CD14-positive monocyte (primary cell): Measurements from ENCODE around the gene IFIT5. TPM values are rescaled to one million over a fixed set of nuclear protein-coding genes. Genes with fewer than 3 reads are reported as not detected.

Source experiments
- DNase-seq, 3 donors: peaks; one replicate each; pipeline ENCODE4 v3.0.0-alpha.2; 2011 to 2022
- H2AFZ ChIP-seq: 2 replicates; pipeline ENCODE4 v1.6.0; 2012; ENCODE audit warnings: mild to moderate bottlenecking, low read depth, low read length, inconsistent platforms; ENCODE audit not compliant: insufficient read depth, poor library complexity, severe bottlenecking
- H3K27ac ChIP-seq, 2 donors: 1 replicate in 1 of 2; 2 replicates in 1 of 2; pipeline ENCODE4 v1.5.1; 2012 to 2013; ENCODE audit warnings: low read length in 2 of 2, control low read depth in 1 of 2, inconsistent platforms in 1 of 2, low read depth in 1 of 2, mild to moderate bottlenecking in 1 of 2
- H3K27me3 ChIP-seq, 2 donors: one replicate each; pipeline versions ENCODE4 v1.6.0 to v1.6.1; 2011 to 2013; ENCODE audit warnings: low read length in 2 of 2; ENCODE audit not compliant: control insufficient read depth in 2 of 2, insufficient read depth in 2 of 2
- H3K36me3 ChIP-seq, 2 donors: replicated peaks in 1 of 2; 1 replicate in 1 of 2; 2 replicates in 1 of 2; pipeline versions ENCODE4 v1.5.1 to v1.6.1; 2012 to 2013; ENCODE audit warnings: low read length in 2 of 2, control low read depth in 1 of 2, inconsistent platforms in 1 of 2, mild to moderate bottlenecking in 1 of 2; ENCODE audit not compliant: insufficient read depth in 2 of 2, control insufficient read depth in 1 of 2
- H3K4me1 ChIP-seq, 2 donors: 1 replicate in 1 of 2; 2 replicates in 1 of 2; pipeline versions ENCODE4 v1.5.1 to v1.6.1; 2012 to 2013; ENCODE audit warnings: low read length in 2 of 2, control low read depth in 1 of 2, inconsistent platforms in 1 of 2, mild to moderate bottlenecking in 1 of 2, moderate library complexity in 1 of 2; ENCODE audit not compliant: insufficient read depth in 2 of 2, control insufficient read depth in 1 of 2
- H3K4me2 ChIP-seq: replicated peaks from 2 replicates; pipeline ENCODE3; 2012; ENCODE audit warnings: low read length, moderate library complexity, mild to moderate bottlenecking; ENCODE audit not compliant: poor library complexity, severe bottlenecking; ENCODE audit errors: extremely low read depth
- H3K4me3 ChIP-seq, 3 experiments: fragments of 200-600 bp in 1 of 3; sonication (generic) in 1 of 3; replicated peaks in 1 of 3; 1 replicate in 2 of 3; 2 replicates in 1 of 3; pipeline ENCODE4 v1.5.1; 2011 to 2013; ENCODE audit warnings: low read length in 3 of 3, mild to moderate bottlenecking in 3 of 3, control low read depth in 2 of 3, low read depth in 2 of 3, inconsistent platforms in 1 of 3, moderate library complexity in 1 of 3
- H3K79me2 ChIP-seq: 2 replicates; pipeline ENCODE4 v1.6.0; 2012; ENCODE audit warnings: mild to moderate bottlenecking, control low read depth, inconsistent platforms, low read length, moderate library complexity; ENCODE audit not compliant: insufficient read depth
- H3K9ac ChIP-seq: 2 replicates; pipeline ENCODE4 v1.6.0; 2017; ENCODE audit warnings: low read length, mild to moderate bottlenecking; ENCODE audit not compliant: insufficient read depth, poor library complexity, severe bottlenecking
- H3K9me3 ChIP-seq, 2 donors: replicated peaks in 1 of 2; 1 replicate in 1 of 2; 2 replicates in 1 of 2; pipeline versions ENCODE4 v1.5.1 to v1.6.1; 2012 to 2013; ENCODE audit warnings: low read length in 2 of 2, control low read depth in 1 of 2; ENCODE audit not compliant: control insufficient read depth in 1 of 2, insufficient read depth in 1 of 2
- H4K20me1 ChIP-seq: 2 replicates; pipeline ENCODE4 v1.6.0; 2012; ENCODE audit warnings: mild to moderate bottlenecking, low read length, control low read depth, moderate library complexity; ENCODE audit not compliant: insufficient read depth
- H3K27ac Mint-ChIP-seq, 7 donors: one replicate each; pipeline ENCODE4 v1.8.0; 2020; ENCODE audit warnings: mild to moderate bottlenecking in 7 of 7, mixed read lengths in 7 of 7, moderate library complexity in 6 of 7, inconsistent platforms in 2 of 7
- H3K27me3 Mint-ChIP-seq, 3 donors: one replicate each; pipeline ENCODE4 v1.8.0; 2021 to 2022; ENCODE audit warnings: low read depth in 3 of 3, mild to moderate bottlenecking in 3 of 3, mixed read lengths in 3 of 3, moderate library complexity in 3 of 3, inconsistent platforms in 1 of 3
- H3K36me3 Mint-ChIP-seq, 2 donors: one replicate each; pipeline ENCODE4 v1.8.0; 2020; ENCODE audit warnings: mixed read lengths in 2 of 2, inconsistent platforms in 1 of 2, mild to moderate bottlenecking in 1 of 2
- H3K4me1 Mint-ChIP-seq: one replicate; pipeline ENCODE4 v1.8.0; 2020; ENCODE audit warnings: mild to moderate bottlenecking, mixed read lengths
- H3K4me3 Mint-ChIP-seq, 2 donors: one replicate each; pipeline ENCODE4 v1.8.0; 2020; ENCODE audit warnings: mild to moderate bottlenecking in 2 of 2, mixed read lengths in 2 of 2, moderate library complexity in 1 of 2
- H3K9me3 Mint-ChIP-seq, 7 donors: one replicate each; pipeline ENCODE4 v1.8.0; 2020 to 2022; ENCODE audit warnings: mixed read lengths in 7 of 7, mild to moderate bottlenecking in 6 of 7, moderate library complexity in 6 of 7, inconsistent platforms in 2 of 7
- WGBS: methylation state at CpG from one replicate; pipeline ENCODE4 v1.1.5; 2013; ENCODE audit warnings: missing lambda C conversion rate; ENCODE audit not compliant: insufficient coverage; 5-methylcytosine and 5-hydroxymethylcytosine counted together
- intact Hi-C, 2 donors: fragments of 100-400 bp; cut with micrococcal nuclease; formaldehyde crosslinking; loops; one replicate each; pipeline versions ENCODE4 v1.15.0 to v1.15.1; 2023
- polyA plus RNA-seq, 3 donors: library from polyadenylated mRNA; depleted of rRNA in 1 of 3; unstranded in 2 of 3; stranded (reverse) in 1 of 3; fragments of 300-500 nt in 2 of 3; fragments of >200 nt in 1 of 3; fragmentation: Illumina TruSeq in 2 of 3; gene quantifications; 1 replicate in 2 of 3; 2 replicates in 1 of 3; pipeline ENCODE4 v1.2.3, GENCODE V29; 2012 to 2021
- TF ChIP-seq, protein P1 (sequence below): fragments of 200-600 bp; IDR thresholded peaks from one replicate; pipeline ENCODE4 v1.8.0; 2022; ENCODE audit warnings: antibody characterized with exemption, mild to moderate bottlenecking

IFIT5 gene
- polyA plus RNA-seq, 3 donors: 2.4 to 8.0 (median 5.8) TPM

- Histone ChIP-seq H3K9me3 (no peaks in the 10 kb centered on the region), H3K79me2 (no peaks in the 10 kb centered on the region), H3K4me1 (peaks cover 8 to 10% of the 10 kb centered on the region in 2 donors), H3K27ac (no peak within 1 kb of the TSS), H3K4me3 (no peak within 1 kb of the TSS), H3K27me3 (no peaks in the 10 kb centered on the region), H3K4me2 (no peak within 1 kb of the TSS), H3K9ac (no peak within 1 kb of the TSS), H2AFZ (no peak within 1 kb of the TSS), H4K20me1 (no peaks in the 10 kb centered on the region), H3K36me3 (no peaks in the 10 kb centered on the region)
- TF ChIP-seq, protein P1, sequence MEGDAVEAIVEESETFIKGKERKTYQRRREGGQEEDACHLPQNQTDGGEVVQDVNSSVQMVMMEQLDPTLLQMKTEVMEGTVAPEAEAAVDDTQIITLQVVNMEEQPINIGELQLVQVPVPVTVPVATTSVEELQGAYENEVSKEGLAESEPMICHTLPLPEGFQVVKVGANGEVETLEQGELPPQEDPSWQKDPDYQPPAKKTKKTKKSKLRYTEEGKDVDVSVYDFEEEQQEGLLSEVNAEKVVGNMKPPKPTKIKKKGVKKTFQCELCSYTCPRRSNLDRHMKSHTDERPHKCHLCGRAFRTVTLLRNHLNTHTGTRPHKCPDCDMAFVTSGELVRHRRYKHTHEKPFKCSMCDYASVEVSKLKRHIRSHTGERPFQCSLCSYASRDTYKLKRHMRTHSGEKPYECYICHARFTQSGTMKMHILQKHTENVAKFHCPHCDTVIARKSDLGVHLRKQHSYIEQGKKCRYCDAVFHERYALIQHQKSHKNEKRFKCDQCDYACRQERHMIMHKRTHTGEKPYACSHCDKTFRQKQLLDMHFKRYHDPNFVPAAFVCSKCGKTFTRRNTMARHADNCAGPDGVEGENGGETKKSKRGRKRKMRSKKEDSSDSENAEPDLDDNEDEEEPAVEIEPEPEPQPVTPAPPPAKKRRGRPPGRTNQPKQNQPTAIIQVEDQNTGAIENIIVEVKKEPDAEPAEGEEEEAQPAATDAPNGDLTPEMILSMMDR: no peak
- H3K27ac Mint-ChIP-seq: peak within 1 kb of the TSS in 1 of 7 donors; percentile 20
- intact Hi-C loops: no loop called here
- 96% methylated on average over 5 of the region's 5 CpGs for whole genome bisulfite sequencing
- H3K9me3 Mint-ChIP-seq: no peaks in the 10 kb centered on the region
- no peak for DNase-seq
- no peak within 1 kb of the TSS for H3K4me3 Mint-ChIP-seq
- H3K27me3 Mint-ChIP-seq: peaks cover 0 to 6% (median 3%) of the 10 kb centered on the region in 3 donors
- peaks cover 16% of the 10 kb centered on the region for H3K4me1 Mint-ChIP-seq
- H3K36me3 Mint-ChIP-seq: no peaks in the 10 kb centered on the region
Observed at GRCh38 chr10:89377705-89378637, 36.4 kb upstream of the IFIT5 start, which contains the start of gene IFIT1B. IFIT1B (plus strand) TSS chr10:89378056; CDS start chr10:89378136, 80 bp downstream.

GRCh38 chr10:89379103-89379502, 35.3 kb upstream of the IFIT5 start:
- Mint-ChIP-seq H3K9me3 (no peaks in the 10 kb centered on the region), H3K4me3 (no peak overlapping the region), H3K36me3 (no peaks in the 10 kb centered on the region), H3K27me3 (peaks cover 0 to 6% (median 3%) of the 10 kb centered on the region in 3 donors), H3K4me1 (peaks cover 19% of the 10 kb centered on the region), H3K27ac (no peak overlapping the region)
- no peaks in the 10 kb centered on the region for H3K9me3 ChIP-seq
- H2AFZ ChIP-seq: no peak overlapping the region
- H3K36me3 ChIP-seq: no peaks in the 10 kb centered on the region
- H4K20me1 ChIP-seq: no peaks in the 10 kb centered on the region
- H3K27ac ChIP-seq: no peak overlapping the region
- H3K9ac ChIP-seq: no peak overlapping the region
- no peak overlapping the region for H3K4me3 ChIP-seq
- intact Hi-C loops: no loop called here
- TF ChIP-seq, protein P1: no peak
- peaks cover 10 to 12% of the 10 kb centered on the region in 2 donors for H3K4me1 ChIP-seq
- no peaks in the 10 kb centered on the region for H3K79me2 ChIP-seq
- no peak overlapping the region for H3K4me2 ChIP-seq
- DNase-seq: no peak
- H3K27me3 ChIP-seq: no peaks in the 10 kb centered on the region
